HG03442 (cell line): Measurements from ENCODE around the gene NIM1K.
"Not testable (repeated sequence)": the region's sequence is repeated elsewhere in the genome, so short reads cannot be mapped to it uniquely, and the experiment has no call there.

ENCODE experiments used
- ATAC-seq: cut with Tn5 transposase; IDR thresholded peaks from one replicate; pipeline ENCODE4 v1.9.1; 2021; ENCODE audit warnings: mild to moderate bottlenecking, moderate library complexity; ENCODE audit not compliant: unreplicated experiment

The NIM1K gene

GRCh38 chr5:43312076-43312661 is 120.1 kb downstream of the NIM1K start:
- ATAC-seq, result no peak

- no peak for ATAC-seq
Observed at GRCh38 chr5:43312699-43313034, 120.6 kb downstream of the NIM1K start.

- ATAC-seq, result peak; percentile 91
Observed at GRCh38 chr5:43313035-43313853, 121.2 kb downstream of the NIM1K start, which contains the start of gene HMGCS1. Gene HMGCS1, minus strand, starts transcription at chr5:43313412. Its CDS starts 14,447 bp downstream, at chr5:43298965.

GRCh38 chr5:43313854-43314457 is 121.9 kb downstream of the NIM1K start:
- ATAC-seq, result no peak

GRCh38 chr5:43314724-43315123 is 122.7 kb downstream of the NIM1K start:
- ATAC-seq, result no peak

- no peak for ATAC-seq
Observed at GRCh38 chr5:43315263-43315662, 123.2 kb downstream of the NIM1K start.

- ATAC-seq, result no peak
Observed at GRCh38 chr5:43315682-43316081, 123.7 kb downstream of the NIM1K start.

GRCh38 chr5:43316421-43316820 is 124.4 kb downstream of the NIM1K start:
- no peak for ATAC-seq

GRCh38 chr5:43320846-43321245 is 128.8 kb downstream of the NIM1K start:
- no peak for ATAC-seq

GRCh38 chr5:43323488-43323887 is 131.5 kb downstream of the NIM1K start:
- ATAC-seq, result not testable (repeated sequence)

GRCh38 chr5:43325624-43326023 is 133.6 kb downstream of the NIM1K start:
- not testable (repeated sequence) for ATAC-seq
